K562 (cell line): ENCODE results near the gene GOLGA6L2. TPM values are rescaled to one million over a fixed set of nuclear protein-coding genes. Genes with fewer than 3 reads are reported as not detected.
"Not testable (repeated sequence)": the region's sequence is repeated elsewhere in the genome, so short reads cannot be mapped to it uniquely, and the experiment has no call there.

Experiments
- ATAC-seq: fragments of 200-7000 bp; cut with Tn5 transposase; 3 replicates; pipeline ENCODE4 v1.9.1; 2020; ENCODE audit warnings: moderate library complexity
- BruUV-seq: library from RNA; stranded (reverse); fragments of 400-500 nt; replicated peaks from 2 replicates; lab custom pipeline; 2021; lab: Mats Ljungman, UMichigan
- CTCF ChIA-PET: fragments of 300-600 bp; formaldehyde crosslinking; extraction: SDS; loops from one replicate; lab custom pipeline; 2021; ENCODE audit warnings: low intra/inter-chr PET ratio; lab: Yijun Ruan, JAX
- POLR2A ChIA-PET: fragments of 300-600, 350-650 bp; sonication (Branson Sonifier 250); formaldehyde crosslinking; extraction: SDS; loops from one replicate; lab custom pipeline; 2021; ENCODE audit warnings: antibody characterized with exemption, inconsistent platforms; lab: Yijun Ruan, JAX
- DNase-seq, 4 experiments: peaks; one replicate each; pipeline versions ENCODE4 v3.0.0 to v3.0.0-alpha.2; 2011 to 2018; ENCODE audit warnings: low spot score in 3 of 4, mixed read lengths in 3 of 4; ENCODE audit errors: extremely low read depth in 1 of 4
- FAIRE-seq: peaks from 2 replicates; lab custom pipeline; 2011; peaks lifted over from hg19 to GRCh38; lab: Jason Lieb, UNC
- H2AFZ ChIP-seq: 2 replicates; pipeline ENCODE4 v1.6.0; 2011; ENCODE audit warnings: low read depth, low read length, control low read depth, inconsistent platforms
- H3K27ac ChIP-seq: fragments of 200-600 bp; 3 replicates; pipeline ENCODE4 v1.8.0; 2011; ENCODE audit warnings: low read depth, mild to moderate bottlenecking, control low read depth, inconsistent platforms, low read length, moderate library complexity, mixed read lengths; ENCODE audit errors: extremely low read depth
- H3K27me3 ChIP-seq, 2 experiments: fragments of 300-600 bp in 1 of 2; 2 replicates in 1 of 2; 3 replicates in 1 of 2; pipeline versions ENCODE4 v1.6.0 to v1.8.0; 2011; ENCODE audit warnings: inconsistent platforms in 2 of 2, low read length in 2 of 2, mild to moderate bottlenecking in 1 of 2, mixed read lengths in 1 of 2, moderate library complexity in 1 of 2; ENCODE audit not compliant: control insufficient read depth in 2 of 2, insufficient read depth in 2 of 2
- H3K36me3 ChIP-seq: fragments of 300-600 bp; 3 replicates; pipeline ENCODE4 v1.8.0; 2011; ENCODE audit warnings: mild to moderate bottlenecking, low read length, inconsistent platforms; ENCODE audit not compliant: control insufficient read depth, insufficient read depth
- H3K4me1 ChIP-seq, 2 experiments: fragments of 200-600 bp in 1 of 2; replicated peaks in 1 of 2; 2 replicates in 1 of 2; 3 replicates in 1 of 2; pipeline versions ENCODE4 v1.5.1 to v1.8.0; 2011; ENCODE audit warnings: inconsistent platforms in 2 of 2, low read length in 2 of 2, mild to moderate bottlenecking in 1 of 2, mixed read lengths in 1 of 2, moderate library complexity in 1 of 2; ENCODE audit not compliant: control insufficient read depth in 2 of 2, insufficient read depth in 2 of 2
- H3K4me2 ChIP-seq: 2 replicates; pipeline ENCODE4 v1.6.1; 2011; ENCODE audit warnings: low read length, control low read depth, inconsistent platforms, mixed read lengths; ENCODE audit not compliant: insufficient read depth
- H3K4me3 ChIP-seq: fragments of 200-600 bp; sonication (generic), shearing (Covaris generic); 2 replicates; pipeline ENCODE4 v1.5.1; 2016; ENCODE audit warnings: control low read depth, inconsistent platforms
- H3K79me2 ChIP-seq: fragments of 200-600 bp; 3 replicates; pipeline ENCODE4 v1.8.0; 2011; ENCODE audit warnings: low read length, inconsistent platforms; ENCODE audit not compliant: control insufficient read depth, insufficient read depth
- H3K9ac ChIP-seq, 2 experiments: 2 replicates each; pipeline versions ENCODE4 v1.6.0 to v1.6.1; 2011; ENCODE audit warnings: low read depth in 2 of 2, low read length in 2 of 2, control low read depth in 1 of 2, inconsistent platforms in 1 of 2, mild to moderate bottlenecking in 1 of 2, mixed read lengths in 1 of 2; ENCODE audit not compliant: insufficient read depth in 1 of 2
- H3K9me1 ChIP-seq: one replicate; pipeline ENCODE4 v1.6.0; 2011; ENCODE audit warnings: inconsistent platforms, mild to moderate bottlenecking, low read length, moderate library complexity; ENCODE audit not compliant: control insufficient read depth, insufficient read depth
- H3K9me3 ChIP-seq: replicated peaks from 2 replicates; pipeline ENCODE4 v1.5.1; 2011; ENCODE audit warnings: low read depth, low read length, inconsistent platforms; ENCODE audit not compliant: control insufficient read depth, insufficient read depth
- H4K20me1 ChIP-seq: replicated peaks from 2 replicates; pipeline ENCODE4 v1.6.1; 2011; ENCODE audit warnings: low read length, inconsistent platforms, mixed read lengths; ENCODE audit not compliant: control insufficient read depth, insufficient read depth
- GTF2A2 ChIP-seq: IDR thresholded peaks from 2 replicates; pipeline ENCODE4 v1.6.1; 2016; ENCODE audit warnings: mild to moderate bottlenecking, missing genetic modification characterization, missing compliant biosample characterization
- HMGXB4 ChIP-seq: sonication (generic); formaldehyde crosslinking; IDR thresholded peaks from 2 replicates; pipeline ENCODE4 v1.8.1; 2023; ENCODE audit warnings: mild to moderate bottlenecking, missing genetic modification reagents
- MYBL2 ChIP-seq, 2 experiments: fragments of 450-650 bp in 1 of 2; sonication (generic) in 1 of 2; formaldehyde crosslinking in 1 of 2; IDR thresholded peaks; 2 replicates each; pipeline versions ENCODE4 v1.6.1 to v1.8.1; 2017 to 2022; ENCODE audit warnings: borderline replicate concordance in 1 of 2, inconsistent platforms in 1 of 2, low read depth in 1 of 2, mild to moderate bottlenecking in 1 of 2, missing genetic modification reagents in 1 of 2, moderate library complexity in 1 of 2
- NCOA4 ChIP-seq: fragments of 450-650 bp; IDR thresholded peaks from 2 replicates; pipeline ENCODE4 v1.6.1; 2018; ENCODE audit warnings: mild to moderate bottlenecking; ENCODE audit not compliant: partially characterized antibody
- RB1 ChIP-seq: fragments of 450-650 bp; IDR thresholded peaks from 2 replicates; pipeline ENCODE4 v1.6.1; 2017; ENCODE audit warnings: low read depth, mild to moderate bottlenecking
- SRSF1 ChIP-seq: fragments of 200-400 bp; formaldehyde crosslinking; IDR thresholded peaks from 2 replicates; pipeline ENCODE4 v1.6.1; 2017; ENCODE audit warnings: mild to moderate bottlenecking, low read depth, low read length, moderate library complexity
- WGBS: fragments of 100-300 bp; shearing (Covaris generic); methylation state at CpG from one replicate; pipeline ENCODE4 v1.1.6; 2016; ENCODE audit warnings: low coverage, mixed read lengths; ENCODE audit not compliant: insufficient coverage; ENCODE audit errors: missing lambda C conversion rate; 5-methylcytosine and 5-hydroxymethylcytosine counted together
- in situ Hi-C: fragments of 300-500 bp; cut with MboI; formaldehyde crosslinking; loops from 4 replicates; pipeline ENCODE4 v1.15.0; 2018; ENCODE audit warnings: inconsistent platforms, mixed read lengths
- intact Hi-C: fragments of 100-400 bp; cut with micrococcal nuclease; formaldehyde crosslinking; loops from 2 replicates; pipeline ENCODE4 v1.14.2; 2022
- polyA plus RNA-seq, 8 experiments: library from polyadenylated mRNA; depleted of rRNA in 4 of 8; stranded (reverse) in 5 of 8; unstranded in 3 of 8; fragments of >200 nt; fragmentation: Nextera tagmentation in 2 of 8; fragmentation: Illumina TruSeq in 1 of 8; extraction: Ambion mirVana in 2 of 8; extraction: Trizol in 1 of 8; gene quantifications; 2 replicates each; pipeline versions ENCODE4 v1.2.1 to v1.2.3, GENCODE V29; 2011 to 2014; ENCODE audit warnings: inconsistent platforms in 1 of 8, missing spikeins in 1 of 8
- total RNA-seq, 7 experiments: library from RNA; depleted of rRNA in 6 of 7; stranded (reverse); fragments of >200 nt in 6 of 7; fragmentation: Illumina TruSeq in 2 of 7; extraction: Trizol in 2 of 7; gene quantifications; 2 replicates each; pipeline versions ENCODE4 v1.2.1 to v1.2.3, GENCODE V29; 2011 to 2021; ENCODE audit warnings: low replicate concordance in 1 of 7

Gene GOLGA6L2
- total and polyA plus RNA-seq, 9 of the 15 experiments (the other 6 are each of a cell fraction or from before 2014, with no cell fraction given): not detected

GRCh38 chr15:23415321-23415865, 31.6 kb downstream of the GOLGA6L2 start:
- 4% methylated on average over 8 of the region's 8 CpGs for WGBS
- no peak overlapping the region for H2AFZ ChIP-seq
- no peak for DNase-seq
- no peak overlapping the region for H3K27ac ChIP-seq
- H3K9me3 ChIP-seq: no peaks in the 10 kb centered on the region
- intact Hi-C loops (no loop called here), in situ Hi-C loops (no loop called here)
- peaks cover 0 to 5% of the 10 kb centered on the region in 2 experiments; a peak in 2 of 5 replicates for H3K4me1 ChIP-seq
- H3K4me2 ChIP-seq: no peak overlapping the region
- FAIRE-seq: no peak
- no peaks in the 10 kb centered on the region for H3K36me3 ChIP-seq
- H3K4me3 ChIP-seq: no peak overlapping the region
- CTCF ChIA-PET: no interaction called here
- no peaks in the 10 kb centered on the region for H3K79me2 ChIP-seq
- H3K27me3 ChIP-seq: peaks cover 2 to 6% of the 10 kb centered on the region in 2 experiments; a peak in 2 of 5 replicates
- ATAC-seq: no peak
- POLR2A ChIA-PET: no interaction called here
- no TSS peak for BruUV-seq
- no peak for TF ChIP-seq RB1
- no peak for TF ChIP-seq GTF2A2 (tag)
- TF ChIP-seq HMGXB4 (CRISPR knock-in tag): no peak
- TF ChIP-seq SRSF1: no peak
- TF ChIP-seq NCOA4: no peak
- no peak for TF ChIP-seq MYBL2 (IDR thresholded peaks at IDR 0.05; ENCODE audit: low read depth)
- no peak for TF ChIP-seq MYBL2 (CRISPR knock-in tag; IDR thresholded peaks at IDR 0.05; ENCODE audit: borderline replicate concordance)
- TF ChIP-seq, all 486 proteins: peak for 0
- Histone ChIP-seq H3K9ac (no peak overlapping the region), H3K9me1 (no peaks in the 10 kb centered on the region), H4K20me1 (0 out of 2 replicates have a peak, but pooled peaks cover 2% of the 10 kb centered on the region)

GRCh38 chr15:23412881-23413600, 34.0 kb downstream of the GOLGA6L2 start:
- FAIRE-seq, intact Hi-C loops, in situ Hi-C loops, H3K27ac ChIP-seq, POLR2A ChIA-PET, ATAC-seq, H4K20me1 ChIP-seq, H3K27me3 ChIP-seq, H3K4me3 ChIP-seq, DNase-seq, H3K36me3 ChIP-seq, H3K9me3 ChIP-seq, H2AFZ ChIP-seq, H3K4me1 ChIP-seq, H3K79me2 ChIP-seq, H3K4me2 ChIP-seq, CTCF ChIA-PET, H3K9ac ChIP-seq, H3K9me1 ChIP-seq, BruUV-seq: not testable (repeated sequence)
- WGBS: 0% methylated on average over 5 of the region's 5 CpGs
